ENCODE data around the gene GREM1. TPM values are rescaled to one million over a fixed set of nuclear protein-coding genes. Genes with fewer than 3 reads are reported as not detected.

Gene GREM1
- total RNA-seq, 2 experiments from 2014 or later = not detected

GRCh38 chr15:32705446-32705845, 12.4 kb upstream of the GREM1 start:
- CTCF ChIA-PET = no interaction called here
- Mint-ChIP-seq H3K27me3 (peaks cover 68% of the 10 kb centered on the region), H3K4me3 (no peak overlapping the region)

GRCh38 chr15:32706704-32707103, 11.1 kb upstream of the GREM1 start:
- Mint-ChIP-seq H3K9me3 (ENCODE audit: low read depth) (no peaks in the 10 kb centered on the region), H3K27me3 (peaks cover 70% of the 10 kb centered on the region), H3K4me1 (no peaks in the 10 kb centered on the region), H3K27ac (no peak overlapping the region), H3K4me3 (no peak overlapping the region), H3K36me3 (no peaks in the 10 kb centered on the region)
- CTCF ChIA-PET = interaction anchor here (0.6 kb wide), 1 partner anchor 682 kb away, joined by 3 read pairs; no protein-coding TSS in a partner anchor
- DNase-seq (no peak), ATAC-seq (no peak)

More at GRCh38 chr15:32705446-32705845, 12.4 kb upstream of the GREM1 start:
- Mint-ChIP-seq H3K36me3 (no peaks in the 10 kb centered on the region), H3K4me1 (no peaks in the 10 kb centered on the region), H3K9me3 (ENCODE audit: low read depth) (no peaks in the 10 kb centered on the region), H3K27ac (no peak overlapping the region)
- ATAC-seq (no peak), DNase-seq (no peak)

GRCh38 chr15:32707436-32707835, 10.4 kb upstream of the GREM1 start:
- CTCF ChIA-PET = interaction anchor here (0.6 kb wide), 1 partner anchor 681 kb away, joined by 3 read pairs; no protein-coding TSS in a partner anchor
- no peak for ATAC-seq
- Mint-ChIP-seq H3K4me3 (no peak overlapping the region), H3K36me3 (no peaks in the 10 kb centered on the region), H3K4me1 (no peaks in the 10 kb centered on the region), H3K9me3 (ENCODE audit: low read depth) (no peaks in the 10 kb centered on the region), H3K27me3 (peaks cover 71% of the 10 kb centered on the region), H3K27ac (no peak overlapping the region)
- DNase-seq = no peak

DNA sequence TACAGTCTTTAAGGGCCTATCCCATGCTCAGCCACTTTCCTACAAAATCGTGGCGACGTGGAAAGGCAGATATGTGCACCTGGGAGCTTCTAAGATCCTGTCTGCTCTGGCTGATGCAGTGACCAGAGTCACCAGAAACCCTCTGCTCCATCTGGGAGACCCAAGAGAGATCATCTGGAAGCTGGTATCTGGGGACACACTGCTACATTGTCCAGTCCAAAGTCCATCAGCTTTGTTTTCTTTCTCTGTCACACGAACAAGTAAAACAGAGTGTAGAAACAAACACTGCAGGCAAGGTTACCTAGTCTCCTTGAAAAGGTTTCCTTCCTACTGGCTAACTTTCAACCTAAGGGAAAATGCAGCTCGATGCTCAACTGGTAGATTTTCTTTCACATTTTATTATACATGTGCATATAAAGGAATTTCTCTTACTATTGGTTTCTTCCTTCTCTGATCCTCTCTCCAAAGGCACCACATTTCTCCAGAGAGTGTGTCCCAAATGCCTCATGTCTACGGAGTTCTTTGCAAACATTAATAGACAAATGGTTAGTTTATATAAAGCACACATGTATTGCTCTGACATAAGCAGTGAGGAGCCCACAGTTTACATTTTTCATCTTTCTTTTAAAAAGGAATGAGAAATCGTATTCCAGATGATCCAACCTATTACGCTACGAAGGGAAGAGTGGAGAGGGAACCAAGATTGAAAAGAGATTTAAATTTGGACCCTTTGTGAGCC, 8.3 kb upstream of the GREM1 start:
- ATAC-seq = no peak
- Mint-ChIP-seq H3K27me3 (peaks cover 68% of the 10 kb centered on the region), H3K27ac (no peak overlapping the region), H3K9me3 (ENCODE audit: low read depth) (no peaks in the 10 kb centered on the region), H3K4me3 (no peak overlapping the region), H3K36me3 (no peaks in the 10 kb centered on the region), H3K4me1 (no peaks in the 10 kb centered on the region)
- CTCF ChIA-PET = no interaction called here
- no peak for DNase-seq

GRCh38 chr15:32715276-32715675, 2.5 kb upstream of the GREM1 start:
- CTCF ChIA-PET = no interaction called here
- ATAC-seq = no peak
- Mint-ChIP-seq H3K4me1 (peaks cover 19% of the 10 kb centered on the region), H3K36me3 (no peaks in the 10 kb centered on the region), H3K9me3 (ENCODE audit: low read depth) (no peaks in the 10 kb centered on the region), H3K27ac (no peak overlapping the region), H3K4me3 (no peak overlapping the region), H3K27me3 (peaks cover 74% of the 10 kb centered on the region)
- DNase-seq = no peak

- H3K27me3 Mint-ChIP-seq = peaks cover 81% of the 10 kb centered on the region
- no peaks in the 10 kb centered on the region for H3K9me3 Mint-ChIP-seq (ENCODE audit: low read depth)
- H3K4me1 Mint-ChIP-seq = peaks cover 19% of the 10 kb centered on the region
- ATAC-seq (no peak), DNase-seq (no peak)
- H3K27ac Mint-ChIP-seq = peak overlapping the region; percentile 61
- H3K4me3 Mint-ChIP-seq = no peak overlapping the region
- H3K36me3 Mint-ChIP-seq = no peaks in the 10 kb centered on the region
- CTCF ChIA-PET = no interaction called here
Observed at GRCh38 chr15:32716216-32716914, 1.4 kb upstream of the GREM1 start.

DNA sequence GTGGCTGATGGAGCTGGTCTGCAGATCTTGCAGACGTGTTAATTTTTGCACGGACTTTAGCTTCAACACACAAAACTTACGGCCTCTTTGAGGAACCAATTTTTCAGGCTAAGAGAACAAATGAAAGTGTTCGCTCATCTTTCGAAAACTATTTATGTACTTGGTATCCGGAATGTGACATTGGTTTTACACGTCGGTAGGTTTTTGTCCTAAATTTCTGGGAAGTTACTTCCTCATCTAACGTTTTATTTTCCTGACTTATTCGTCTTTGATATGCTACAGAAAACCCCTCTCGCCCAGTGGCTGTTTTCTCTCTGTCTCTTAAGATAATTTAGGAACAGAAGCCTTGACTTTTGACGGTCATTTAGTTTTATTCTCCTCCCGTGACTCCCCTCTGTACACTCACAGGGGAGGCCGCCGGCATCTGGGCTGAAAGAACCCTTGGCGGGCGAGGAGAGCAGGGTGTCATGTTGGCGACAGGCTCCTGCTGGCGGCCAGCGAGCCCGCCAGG, 834 bp upstream of the GREM1 start:
- DNase-seq (no peak), ATAC-seq (no peak)
- Mint-ChIP-seq H3K4me3 (no peak overlapping the region), H3K27me3 (peaks cover 83% of the 10 kb centered on the region), H3K27ac (peak overlapping the region; percentile 61), H3K4me1 (peaks cover 19% of the 10 kb centered on the region), H3K36me3 (no peaks in the 10 kb centered on the region), H3K9me3 (ENCODE audit: low read depth) (no peaks in the 10 kb centered on the region)
- CTCF ChIA-PET = no interaction called here

DNA sequence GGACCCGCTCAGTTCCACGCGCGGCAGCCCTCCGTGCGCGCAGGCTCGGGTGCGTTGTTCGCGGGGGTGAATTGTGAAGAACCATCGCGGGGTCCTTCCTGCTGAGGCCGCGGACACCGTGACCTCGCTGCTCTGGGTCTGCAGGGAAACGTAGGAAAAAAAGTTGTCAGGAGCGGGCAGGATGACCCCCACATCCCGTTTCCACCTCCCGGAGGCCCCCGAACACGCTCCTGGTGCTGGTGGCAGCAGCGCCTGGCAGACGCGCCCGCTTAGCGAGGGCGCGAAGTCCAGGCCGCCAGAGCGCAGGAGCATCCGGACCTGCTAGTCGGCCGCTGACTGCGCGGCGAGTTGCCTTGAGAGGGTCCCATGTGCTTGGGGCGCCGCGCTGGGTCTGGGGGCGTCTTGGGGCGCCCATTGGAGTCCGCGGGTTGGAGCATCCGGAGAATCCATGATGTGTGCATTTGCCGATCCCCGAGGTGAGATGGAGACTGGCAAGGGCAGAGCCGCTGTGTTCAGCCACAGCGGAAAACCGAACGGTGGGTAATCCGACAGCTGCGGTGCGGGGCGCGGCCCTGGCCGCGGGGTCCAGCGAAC, 520 bp downstream of the GREM1 start:
- peaks cover 32% of the 10 kb centered on the region for H3K4me1 Mint-ChIP-seq
- H3K27me3 Mint-ChIP-seq = peaks cover 84% of the 10 kb centered on the region
- no peaks in the 10 kb centered on the region for H3K9me3 Mint-ChIP-seq (ENCODE audit: low read depth)
- peak overlapping the region; percentile 46 for H3K4me3 Mint-ChIP-seq
- CTCF ChIA-PET = no interaction called here
- H3K27ac Mint-ChIP-seq = no peak overlapping the region
- no peak for ATAC-seq
- H3K36me3 Mint-ChIP-seq = no peaks in the 10 kb centered on the region
- DNase-seq = no peak

GRCh38 chr15:32718821-32719716, 1.3 kb downstream of the GREM1 start:
- ATAC-seq (no peak), DNase-seq (peak; percentile 43)
- Mint-ChIP-seq H3K27me3 (peaks cover 76% of the 10 kb centered on the region), H3K27ac (no peak overlapping the region), H3K9me3 (ENCODE audit: low read depth) (no peaks in the 10 kb centered on the region), H3K4me1 (peaks cover 38% of the 10 kb centered on the region), H3K4me3 (peak overlapping the region; percentile 46), H3K36me3 (no peaks in the 10 kb centered on the region)
- CTCF ChIA-PET = no interaction called here

GRCh38 chr15:32721596-32721995, 3.8 kb downstream of the GREM1 start:
- Mint-ChIP-seq H3K4me3 (no peak overlapping the region), H3K27me3 (peaks cover 74% of the 10 kb centered on the region), H3K36me3 (peaks cover 1% of the 10 kb centered on the region), H3K9me3 (ENCODE audit: low read depth) (no peaks in the 10 kb centered on the region), H3K4me1 (peaks cover 38% of the 10 kb centered on the region), H3K27ac (no peak overlapping the region)
- no peak for DNase-seq
- ATAC-seq = no peak
- CTCF ChIA-PET = no interaction called here

DNA sequence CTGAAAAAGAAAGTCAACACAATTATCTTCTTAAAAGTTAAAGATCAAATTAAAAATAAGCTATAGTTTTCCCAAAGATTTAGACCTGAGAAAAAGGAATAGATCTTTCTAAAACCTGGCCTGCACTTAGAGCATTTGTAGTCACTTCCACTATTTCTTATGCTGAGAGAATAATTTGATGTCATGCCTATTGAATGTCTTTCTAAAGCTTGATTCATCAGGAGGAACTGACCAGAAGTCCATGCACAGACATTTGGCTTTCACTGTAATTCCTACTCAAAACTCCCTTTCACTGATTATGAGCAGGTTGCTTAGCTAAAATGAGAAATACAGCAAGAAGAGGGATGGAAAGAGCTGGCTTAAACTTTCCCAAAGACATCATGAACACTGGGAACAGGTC, 4.3 kb downstream of the GREM1 start:
- ATAC-seq (no peak), DNase-seq (no peak)
- no peaks in the 10 kb centered on the region for H3K9me3 Mint-ChIP-seq (ENCODE audit: low read depth)
- peaks cover 72% of the 10 kb centered on the region for H3K27me3 Mint-ChIP-seq
- H3K4me1 Mint-ChIP-seq = peaks cover 33% of the 10 kb centered on the region
- no peak overlapping the region for H3K4me3 Mint-ChIP-seq
- no peak overlapping the region for H3K27ac Mint-ChIP-seq
- CTCF ChIA-PET = no interaction called here
- peaks cover 1% of the 10 kb centered on the region for H3K36me3 Mint-ChIP-seq

DNA sequence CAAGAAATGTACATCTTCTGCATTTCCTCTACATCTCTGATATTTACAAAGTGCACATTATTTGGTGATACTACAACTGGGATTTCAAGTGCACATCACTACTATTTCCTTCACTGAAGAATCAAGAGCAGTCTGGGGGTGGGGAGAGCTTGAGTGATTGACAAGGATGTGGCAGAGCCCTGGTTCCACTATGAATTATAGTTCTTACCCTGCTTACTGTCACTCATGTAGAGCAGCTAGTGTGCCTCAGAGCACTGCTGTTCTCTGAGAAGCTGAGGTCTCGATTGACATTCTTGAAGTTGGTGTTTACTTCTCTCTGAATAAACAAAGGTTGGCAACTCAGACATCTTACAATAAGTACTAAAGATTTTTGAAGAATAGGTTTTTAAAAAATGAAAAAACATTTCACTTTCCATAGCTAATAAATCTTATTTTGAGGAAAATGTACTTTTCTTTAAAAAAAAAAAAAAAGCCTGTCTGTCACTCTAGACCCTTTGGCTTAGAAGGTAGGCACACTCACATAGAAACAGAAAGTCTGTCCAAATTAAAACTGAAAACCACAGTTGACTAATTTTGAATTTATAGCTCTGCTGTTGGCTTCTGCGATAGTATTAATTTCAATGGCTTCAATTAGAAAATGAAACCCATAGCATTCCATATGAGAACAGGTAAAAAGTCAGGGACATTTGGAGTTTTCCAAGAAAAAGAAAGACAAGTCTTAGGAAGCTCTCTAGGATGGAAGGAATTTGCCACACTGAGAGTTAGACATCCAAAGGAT, 5.6 kb downstream of the GREM1 start:
- CTCF ChIA-PET = no interaction called here
- Mint-ChIP-seq H3K27me3 (peaks cover 74% of the 10 kb centered on the region), H3K4me3 (no peak overlapping the region), H3K9me3 (ENCODE audit: low read depth) (no peaks in the 10 kb centered on the region), H3K27ac (peak overlapping the region; percentile 34), H3K36me3 (peaks cover 1% of the 10 kb centered on the region), H3K4me1 (peaks cover 29% of the 10 kb centered on the region)
- DNase-seq (peak; percentile 67), ATAC-seq (peak; percentile 96)
